GM12872 (cell line): Measurements from ENCODE around the gene COTL1.

Source experiments
- CTCF ChIP-seq: IDR thresholded peaks from 3 replicates; pipeline ENCODE4 v1.5.1; 2011; ENCODE audit warnings: low read depth, mild to moderate bottlenecking, low read length, moderate library complexity; ENCODE audit not compliant: insufficient read depth

The COTL1 gene

GRCh38 chr16:84559311-84559932 lies 58.5 kb downstream of the COTL1 start:
- no peak for TF ChIP-seq CTCF

- no peak for TF ChIP-seq CTCF
Measured at GRCh38 chr16:84557504-84557903, 60.4 kb downstream of the COTL1 start.

- TF ChIP-seq CTCF, result no peak
Measured at GRCh38 chr16:84557059-84557458, 60.8 kb downstream of the COTL1 start.

GRCh38 chr16:84555418-84556196 lies 62.3 kb downstream of the COTL1 start:
- no peak for TF ChIP-seq CTCF

- no peak for TF ChIP-seq CTCF
Measured at GRCh38 chr16:84554627-84555328, 63.1 kb downstream of the COTL1 start.

GRCh38 chr16:84553873-84554399 lies 63.9 kb downstream of the COTL1 start:
- no peak for TF ChIP-seq CTCF

- TF ChIP-seq CTCF, result no peak
Measured at GRCh38 chr16:84552135-84552534, 65.7 kb downstream of the COTL1 start.
